Activated CD8-positive, alpha-beta memory T cell treated with anti-CD3 and anti-CD28 coated beads, Interleukin-2, amount 50 U/mL, for 1 hour (primary cell): ENCODE measurements around the gene CHD2.
A peak's percentile ranks its signal among the peaks of the same experiment; 100 is the strongest.
"Not testable (repeated sequence)": the region's sequence is repeated elsewhere in the genome, so short reads cannot be mapped to it uniquely, and the experiment has no call there.

ENCODE experiments used
- DNase-seq: peaks from one replicate; pipeline ENCODE4 v3.0.0-alpha.2; 2020; ENCODE audit errors: extremely low read depth

CHD2 gene

GRCh38 chr15:92906563-92907081 is 6.5 kb downstream of the CHD2 start:
- DNase-seq, result no peak

DNA sequence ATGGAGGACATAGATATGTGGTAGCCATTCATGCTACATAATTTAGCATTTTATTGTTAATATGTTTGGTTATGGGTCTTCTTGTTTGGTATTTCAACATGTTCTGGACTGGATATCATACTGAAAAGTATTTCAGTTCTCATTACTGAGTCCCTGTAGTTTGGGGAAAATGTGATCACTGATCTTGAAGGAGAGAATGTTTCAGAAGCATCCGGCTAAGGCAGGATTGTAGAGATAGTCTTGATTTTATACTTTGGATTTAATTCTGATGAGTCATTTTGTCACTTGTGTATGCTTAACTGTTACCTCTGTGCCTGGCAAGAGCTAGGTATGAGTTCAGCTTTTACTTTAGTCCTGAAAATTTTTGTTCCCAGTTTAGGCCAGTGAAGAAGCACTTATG is 7.1 kb downstream of the CHD2 start:
- no peak for DNase-seq

DNA sequence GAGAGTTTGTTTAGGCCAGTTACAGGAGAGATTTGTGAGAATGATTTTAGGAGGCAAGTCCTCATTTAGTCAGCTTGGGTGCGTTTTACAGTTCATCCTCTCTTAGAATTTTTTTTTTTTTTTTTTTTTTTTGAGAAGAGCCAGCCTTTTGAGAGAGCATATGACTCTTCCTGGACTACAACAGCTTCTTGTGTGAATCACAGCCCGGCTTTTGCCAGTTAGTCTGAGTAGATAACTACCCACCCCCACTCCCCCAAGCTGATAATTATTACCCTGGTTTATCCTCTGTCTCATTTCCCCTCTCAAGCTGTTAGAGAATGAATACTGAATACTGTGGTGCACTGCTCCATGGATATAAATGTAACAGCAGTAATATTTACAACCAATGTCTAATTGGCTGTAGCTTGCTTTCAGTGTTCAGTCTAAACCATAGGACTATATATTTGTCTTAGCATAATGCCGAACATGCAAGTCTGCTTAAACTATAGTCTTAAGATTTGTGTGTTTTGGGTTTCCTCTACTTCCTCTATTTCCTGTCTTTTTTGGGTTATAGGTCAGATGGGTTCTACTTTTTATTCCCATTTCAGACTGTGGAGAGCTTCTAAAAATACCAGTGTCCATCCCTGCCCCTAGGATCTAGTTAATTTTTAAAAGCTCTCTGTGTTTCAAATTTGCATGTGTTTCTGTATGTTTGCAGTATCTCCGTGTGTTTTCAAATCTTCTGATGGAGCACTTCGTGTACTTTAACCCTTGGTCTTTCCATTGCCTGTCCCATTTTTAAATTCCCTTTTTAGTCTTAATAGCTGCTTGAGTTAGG is 8.0 kb downstream of the CHD2 start:
- no peak for DNase-seq

GRCh38 chr15:92908713-92909057 is 8.6 kb downstream of the CHD2 start:
- no peak for DNase-seq

- DNase-seq, result no peak
Observed at GRCh38 chr15:92909136-92909781, 9.1 kb downstream of the CHD2 start.

DNA sequence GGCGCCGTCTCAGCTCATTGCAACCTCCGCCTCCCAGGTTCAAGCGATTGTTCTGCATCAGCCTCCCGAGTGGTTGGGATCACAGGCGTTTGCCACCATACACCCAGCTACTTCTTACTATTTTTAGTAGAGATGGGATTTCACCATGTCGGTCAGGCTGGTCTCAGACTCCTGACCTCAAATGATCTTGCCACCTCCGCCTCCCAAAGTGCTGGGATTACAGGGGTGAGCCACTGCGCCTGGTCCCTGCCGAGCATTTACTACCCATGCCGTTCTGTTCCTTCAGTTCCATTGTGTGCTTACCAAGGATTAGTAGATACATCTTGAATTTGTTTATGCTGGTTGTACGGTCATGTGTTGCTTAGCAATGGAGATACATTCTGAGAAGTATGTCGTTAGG is 10.3 kb downstream of the CHD2 start:
- DNase-seq, result no peak

DNA sequence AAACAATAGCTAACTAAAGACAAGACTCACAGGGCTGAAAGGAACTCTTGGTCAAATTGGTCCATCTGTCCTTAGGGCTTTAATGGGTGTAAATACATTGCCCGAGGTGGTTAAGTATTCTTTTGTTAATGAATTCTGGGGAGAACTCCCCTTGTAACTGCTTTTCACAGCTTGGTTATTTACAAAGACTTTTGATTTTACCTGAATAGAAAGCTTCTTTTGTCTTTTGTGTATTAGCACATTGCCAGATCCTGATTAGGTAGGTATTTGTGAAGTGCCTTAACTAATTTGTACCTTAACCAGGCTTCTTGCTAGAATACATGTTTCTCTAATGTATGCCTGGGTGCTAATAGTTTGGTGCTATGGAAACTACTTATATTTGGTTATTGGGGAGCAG is 14.0 kb downstream of the CHD2 start:
- DNase-seq, result no peak

GRCh38 chr15:92914768-92915221 is 14.7 kb downstream of the CHD2 start:
- no peak for DNase-seq

DNA sequence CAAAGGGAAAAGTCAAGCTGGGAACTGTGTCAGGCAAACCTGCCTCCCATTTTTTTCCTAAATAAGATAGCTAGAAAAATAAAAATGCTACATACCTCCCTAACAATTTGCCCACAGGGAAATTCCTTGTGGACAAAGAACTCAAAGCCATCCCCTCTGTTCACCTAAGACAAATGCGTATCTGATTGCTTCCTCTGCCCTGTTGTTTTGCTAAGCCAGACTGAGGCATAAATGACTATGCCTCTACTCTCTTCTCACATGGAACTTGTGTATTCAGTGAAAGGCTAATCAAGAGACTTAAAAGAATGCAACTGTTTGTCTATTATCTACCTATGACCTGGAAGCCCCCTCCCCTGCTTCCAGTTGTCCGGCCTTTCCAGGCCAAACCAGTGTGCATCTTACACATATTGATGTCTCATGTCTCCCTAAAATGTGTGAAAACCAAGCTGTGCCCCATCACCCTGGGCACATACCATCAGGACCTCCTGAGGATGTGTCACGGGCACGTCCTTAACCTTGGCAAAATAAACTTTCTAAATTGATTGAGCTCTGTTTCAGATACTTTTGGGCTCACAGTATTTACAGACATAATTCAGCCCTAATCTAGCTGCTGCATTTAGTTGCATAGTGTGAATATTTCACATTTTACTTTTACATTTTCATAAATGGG is 15.8 kb downstream of the CHD2 start:
- DNase-seq, result no peak

DNA sequence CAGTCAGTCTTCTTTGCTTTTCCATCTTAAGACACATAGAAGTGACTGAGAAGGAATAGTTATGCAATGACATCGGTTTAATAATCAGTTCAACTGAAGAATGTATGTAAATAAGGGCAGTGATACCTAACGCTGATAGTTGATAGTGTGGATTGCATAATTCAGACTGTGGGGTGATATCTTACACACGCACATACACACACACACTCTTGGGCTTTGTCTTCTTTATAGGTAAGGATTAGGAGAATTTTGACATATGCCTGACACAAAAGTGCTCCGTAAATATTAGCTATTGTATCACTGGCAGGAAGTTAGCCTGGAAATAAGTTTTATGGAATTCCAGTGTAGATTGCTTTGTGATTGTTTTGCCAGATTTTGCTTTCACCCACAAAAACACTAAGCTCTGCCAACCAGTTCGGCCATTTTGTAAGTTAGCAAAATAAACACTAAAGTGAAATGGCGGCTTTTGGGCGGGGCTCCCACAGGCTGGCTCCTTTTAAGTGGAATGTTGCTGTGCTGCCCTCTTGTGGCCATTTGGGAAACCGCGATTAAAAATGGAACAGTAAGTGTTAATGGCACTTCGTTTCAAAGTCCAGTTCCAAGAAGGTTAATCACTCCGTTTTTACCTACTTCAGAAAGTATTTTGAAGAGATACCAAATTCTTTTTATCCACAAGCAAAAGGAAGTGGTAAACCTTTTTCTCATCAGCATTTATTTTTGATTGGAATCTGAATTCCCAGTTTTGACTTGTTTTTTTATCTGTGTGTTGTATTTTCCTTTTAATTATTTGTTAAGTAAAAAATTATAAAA is 17.7 kb downstream of the CHD2 start:
- DNase-seq, result peak; percentile 67

DNA sequence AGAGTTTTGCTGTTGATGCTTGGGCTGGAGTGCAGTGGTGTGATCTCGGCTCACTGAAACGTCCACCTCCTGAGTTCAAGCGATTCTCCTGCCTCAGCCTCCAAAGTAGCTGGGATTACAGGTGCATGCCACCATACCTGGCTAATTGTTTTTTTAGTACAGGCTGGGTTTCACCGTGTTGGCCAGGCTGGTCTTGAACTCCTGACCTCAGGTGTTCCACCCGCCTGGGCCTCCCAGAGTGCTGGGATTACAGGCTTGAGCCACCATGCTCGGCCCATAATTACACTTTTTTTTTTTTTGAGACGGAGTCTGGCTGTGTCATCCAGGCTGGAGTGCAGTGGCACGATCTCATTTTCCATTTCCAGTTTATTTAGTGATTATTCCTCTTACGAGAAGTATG is 18.8 kb downstream of the CHD2 start:
- DNase-seq, result not testable (repeated sequence)

DNA sequence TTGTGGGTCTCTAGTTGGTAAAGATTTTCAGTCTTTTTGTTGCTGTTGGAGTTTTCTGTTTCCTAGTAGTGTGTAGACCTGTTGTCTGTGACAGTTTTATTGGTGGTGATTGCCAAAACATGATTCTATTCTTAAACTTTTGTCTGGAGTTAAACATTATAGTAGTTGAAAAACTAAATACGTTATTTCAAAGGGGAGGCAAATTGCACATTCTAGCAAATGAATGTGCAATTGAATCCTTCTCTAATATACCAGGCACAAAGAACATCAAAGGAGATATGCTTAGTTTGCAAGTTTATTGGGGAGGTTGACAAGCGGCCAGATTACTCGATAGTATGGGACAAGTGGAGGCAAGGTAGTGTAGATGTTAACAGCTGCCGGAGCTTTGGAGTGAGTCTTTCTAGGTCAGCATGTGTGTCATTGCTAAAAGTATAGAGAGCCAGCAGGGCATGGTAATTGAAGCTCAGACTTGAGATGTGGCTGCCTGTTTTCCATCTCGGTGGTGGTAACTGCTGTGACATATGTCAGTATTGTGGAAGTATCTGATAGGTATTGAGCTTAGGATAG is 20.6 kb downstream of the CHD2 start:
- no peak for DNase-seq

DNA sequence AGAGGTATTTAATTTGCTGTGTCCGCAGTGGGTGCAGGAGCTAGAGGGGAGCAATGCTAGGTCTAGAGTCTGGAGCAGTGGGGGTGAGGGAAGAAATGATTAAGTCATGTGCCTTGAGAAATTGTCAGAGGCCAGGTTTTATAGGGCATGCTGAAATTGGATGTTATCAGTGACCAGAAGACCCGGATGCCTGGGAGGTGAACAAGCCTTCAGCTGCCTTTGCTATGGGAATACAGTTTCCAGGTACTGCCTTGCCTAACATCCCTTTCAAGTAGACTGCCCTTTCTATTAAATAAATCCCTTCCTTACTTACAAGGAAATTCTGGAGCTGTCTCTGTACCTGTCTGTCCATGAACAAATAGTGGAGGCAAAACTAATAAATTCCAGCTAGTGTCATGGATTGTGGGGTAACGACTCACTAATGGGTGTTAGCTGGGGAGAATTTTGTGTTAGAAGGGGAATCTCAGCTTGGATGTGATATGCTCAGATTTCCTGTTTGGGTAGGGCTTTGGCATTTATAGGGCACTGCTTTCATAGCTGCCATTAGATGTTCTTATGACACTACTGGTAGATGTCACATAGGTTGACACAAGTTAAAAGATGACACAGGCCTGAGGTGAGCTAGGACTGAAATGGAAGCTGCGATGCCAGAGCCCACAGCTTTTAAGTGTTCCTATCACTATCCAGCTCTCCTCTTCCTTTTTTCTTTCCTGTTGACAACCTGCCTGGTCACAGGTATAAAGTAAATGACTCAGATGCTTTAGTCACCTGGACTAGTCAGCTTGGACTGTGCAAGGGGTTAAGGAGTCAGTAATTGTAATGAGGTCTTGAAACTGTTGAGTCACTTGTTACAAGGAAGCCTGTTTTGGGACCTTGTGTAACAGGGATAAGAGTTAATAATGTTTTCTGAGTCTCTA is 21.3 kb downstream of the CHD2 start:
- no peak for DNase-seq

DNA sequence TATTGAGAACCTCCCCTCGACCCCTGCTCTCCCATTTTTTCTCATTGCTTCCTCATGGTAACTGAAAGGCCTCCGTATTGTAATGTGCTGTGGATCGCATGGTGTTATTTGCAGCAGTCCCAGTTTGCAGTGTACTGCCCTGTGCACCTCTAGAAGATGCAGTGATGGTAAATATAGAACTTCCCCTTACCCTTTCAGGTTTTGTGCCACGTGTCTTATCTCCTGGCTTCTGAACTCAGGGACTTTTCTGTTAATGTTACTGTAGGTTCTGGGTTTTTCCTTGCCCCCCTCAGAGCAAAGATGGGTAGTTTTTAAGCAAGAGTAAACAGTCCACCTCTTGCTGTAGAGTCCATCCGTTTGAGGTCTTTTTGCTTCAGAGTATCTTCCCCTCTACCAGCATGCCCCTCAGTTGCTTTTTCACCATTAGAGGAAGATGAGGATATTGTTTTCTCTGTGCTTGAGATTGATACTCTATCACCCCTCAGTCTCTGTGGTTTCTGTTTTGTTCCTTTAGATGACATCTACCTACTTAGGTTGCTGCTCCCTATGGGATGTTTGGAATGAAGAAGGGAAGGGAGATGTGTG is 22.4 kb downstream of the CHD2 start:
- no peak for DNase-seq

GRCh38 chr15:92924216-92924615 is 24.1 kb downstream of the CHD2 start:
- DNase-seq, result no peak

DNA sequence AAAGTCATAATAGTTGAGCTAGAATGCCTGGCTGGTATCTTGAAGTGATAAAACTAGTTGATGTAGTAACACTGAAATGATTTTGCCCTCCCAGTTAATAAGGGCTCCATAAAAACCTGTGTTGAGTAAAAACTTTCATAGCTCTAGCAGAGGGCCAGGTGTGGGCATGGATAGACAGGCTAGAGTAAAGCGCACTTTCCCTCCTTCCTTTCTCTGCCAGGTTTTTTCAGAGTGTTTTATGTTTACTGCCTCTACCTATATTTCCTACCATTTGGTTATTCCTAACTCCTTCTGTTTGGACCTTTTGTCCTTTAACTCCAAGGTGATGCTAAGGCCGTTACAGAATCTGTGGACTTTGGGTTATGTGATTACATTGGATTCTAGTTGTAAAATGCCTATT is 25.3 kb downstream of the CHD2 start:
- no peak for DNase-seq

DNA sequence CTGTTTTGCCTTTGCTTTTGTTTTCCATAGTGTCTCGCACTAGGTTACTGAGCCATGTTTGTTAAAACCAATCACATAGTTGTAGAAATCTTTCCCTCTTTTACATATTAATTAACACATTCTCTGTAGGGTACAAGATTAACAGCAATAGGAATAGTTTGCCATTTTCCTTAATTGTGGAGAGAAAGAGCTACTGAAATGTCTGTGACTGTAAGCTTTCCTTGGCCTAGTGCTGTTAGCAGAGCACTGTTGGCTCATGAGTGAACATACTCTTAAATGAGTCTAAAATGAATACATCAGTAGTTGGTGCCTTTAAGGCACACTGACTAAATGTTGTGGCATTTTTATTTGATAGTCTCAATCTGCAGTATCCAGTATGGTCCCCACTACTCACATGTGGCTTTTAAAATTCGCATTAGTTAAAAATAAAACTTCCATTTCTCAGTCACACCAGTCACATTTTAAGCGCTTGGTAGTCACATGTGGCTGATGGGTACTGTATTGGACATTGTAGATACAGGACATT is 28.2 kb downstream of the CHD2 start:
- no peak for DNase-seq

DNA sequence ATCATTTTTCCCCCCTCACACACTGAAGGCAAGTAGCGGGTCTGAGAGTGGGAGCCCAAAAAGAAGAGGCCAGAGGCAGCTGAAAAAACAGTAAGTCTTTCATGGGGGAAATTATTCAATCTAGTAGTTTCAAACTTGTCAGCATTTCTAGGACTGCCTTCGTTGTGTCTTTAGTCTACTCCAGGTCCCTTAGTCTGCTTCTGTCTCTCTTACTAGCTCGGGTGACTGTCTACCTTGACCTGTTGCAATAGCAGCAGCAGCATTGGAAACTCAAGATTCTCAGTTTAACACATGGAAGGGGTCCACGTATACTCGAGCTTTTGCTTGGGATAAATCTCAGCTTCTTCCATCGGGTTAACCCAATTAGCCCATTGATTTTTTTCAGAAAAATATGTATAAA is 28.9 kb downstream of the CHD2 start:
- DNase-seq, result no peak

- no peak for DNase-seq
Observed at GRCh38 chr15:92930054-92930621, 30.0 kb downstream of the CHD2 start.

GRCh38 chr15:92930776-92931175 is 30.7 kb downstream of the CHD2 start:
- no peak for DNase-seq
